WERI-Rb-1 (cell line): ENCODE results near the gene UBE2G2.

ENCODE experiments used
- DNase-seq: peaks from one replicate; pipeline ENCODE4 v3.0.0-alpha.2; 2020
- H3K27ac ChIP-seq: fragments of 250-450 bp; sonication (Bioruptor Pico); 2 replicates; pipeline ENCODE4 v1.5.1; 2020; ENCODE audit warnings: mild to moderate bottlenecking, moderate library complexity
- H3K27me3 ChIP-seq: fragments of 250-450 bp; sonication (Bioruptor Pico); 2 replicates; pipeline ENCODE4 v1.5.1; 2021; ENCODE audit warnings: mild to moderate bottlenecking, low read depth, moderate library complexity; ENCODE audit not compliant: insufficient read depth, severe bottlenecking
- H3K36me3 ChIP-seq: fragments of 250-450 bp; sonication (Bioruptor Pico); 2 replicates; pipeline ENCODE4 v1.5.1; 2020; ENCODE audit warnings: mild to moderate bottlenecking, moderate library complexity
- H3K4me3 ChIP-seq: 2 replicates; pipeline ENCODE4 v1.5.1; 2011; ENCODE audit warnings: low read depth, mild to moderate bottlenecking, control low read depth, low read length
- H3K9me3 ChIP-seq: fragments of 250-450 bp; sonication (Bioruptor Pico); 2 replicates; pipeline ENCODE4 v1.5.1; 2021; ENCODE audit warnings: mild to moderate bottlenecking, moderate library complexity; ENCODE audit not compliant: severe bottlenecking
- CTCF ChIP-seq: IDR thresholded peaks from 2 replicates; pipeline ENCODE4 v1.5.1; 2011; ENCODE audit warnings: low read depth, mild to moderate bottlenecking, control low read depth, inconsistent platforms, low read length

UBE2G2 gene

GRCh38 chr21:44805859-44806258, 4.2 kb upstream of the UBE2G2 start:
- no peak for DNase-seq
- no peak overlapping the region for H3K27ac ChIP-seq
- H3K9me3 ChIP-seq = no peaks in the 10 kb centered on the region
- no peak for TF ChIP-seq CTCF
- H3K4me3 ChIP-seq = no peak overlapping the region
- H3K27me3 ChIP-seq = no peaks in the 10 kb centered on the region
- peaks cover 67% of the 10 kb centered on the region for H3K36me3 ChIP-seq

- Histone ChIP-seq H3K9me3 (no peaks in the 10 kb centered on the region), H3K27me3 (no peaks in the 10 kb centered on the region), H3K36me3 (peaks cover 68% of the 10 kb centered on the region), H3K4me3 (no peak overlapping the region), H3K27ac (no peak overlapping the region; the same call in 1 of the 2 replicates)
- TF ChIP-seq CTCF = no peak
- DNase-seq = no peak
These were observed 3.6 kb upstream of the UBE2G2 start for GRCh38 chr21:44805226-44805625.

GRCh38 chr21:44804762-44805161, 3.1 kb upstream of the UBE2G2 start:
- DNase-seq = peak; percentile 66
- Histone ChIP-seq H3K27ac (peak overlapping the region; percentile 40), H3K9me3 (no peaks in the 10 kb centered on the region), H3K4me3 (no peak overlapping the region), H3K36me3 (peaks cover 68% of the 10 kb centered on the region), H3K27me3 (no peaks in the 10 kb centered on the region)
- TF ChIP-seq CTCF = no peak

GRCh38 chr21:44803651-44804050, 2.0 kb upstream of the UBE2G2 start:
- DNase-seq = no peak
- H3K36me3 ChIP-seq = peaks cover 68% of the 10 kb centered on the region
- no peak for TF ChIP-seq CTCF
- no peaks in the 10 kb centered on the region for H3K27me3 ChIP-seq
- no peak overlapping the region for H3K4me3 ChIP-seq
- no peaks in the 10 kb centered on the region for H3K9me3 ChIP-seq
- no peak overlapping the region for H3K27ac ChIP-seq

GRCh38 chr21:44802396-44803153, 955 bp upstream of the UBE2G2 start:
- TF ChIP-seq CTCF = peak; percentile 27; the same call in 1 of the 2 replicates
- Histone ChIP-seq H3K36me3 (peaks cover 67% of the 10 kb centered on the region), H3K9me3 (no peaks in the 10 kb centered on the region), H3K27me3 (no peaks in the 10 kb centered on the region), H3K27ac (peak overlapping the region; percentile 89), H3K4me3 (peak overlapping the region; percentile 84)
- DNase-seq = peak; percentile 61
